H1 (cell line): ENCODE results near the gene SMYD1. TPM values are rescaled to one million over a fixed set of nuclear protein-coding genes. Genes with fewer than 3 reads are reported as not detected.

Experiments
- CTCF ChIA-PET: fragments of 300-600 bp; sonication (Branson Sonifier 250); formaldehyde crosslinking; loops from one replicate; lab custom pipeline; 2021; ENCODE audit not compliant: partially characterized antibody; lab: Charles Lee
- POLR2A ChIA-PET: fragments of 300-600 bp; sonication (Branson Sonifier 250); formaldehyde crosslinking; loops from one replicate; lab custom pipeline; 2021; ENCODE audit warnings: inconsistent platforms; ENCODE audit not compliant: partially characterized antibody; lab: Charles Lee
- DNase-seq, 2 experiments: peaks; one replicate each; pipeline versions ENCODE4 v3.0.0 to v3.0.0-alpha.2; 2010 to 2022; ENCODE audit warnings: low spot score in 2 of 2, low read depth in 1 of 2, mixed read lengths in 1 of 2
- FAIRE-seq: peaks from 2 replicates; lab custom pipeline; 2011; peaks lifted over from hg19 to GRCh38; lab: Jason Lieb, UNC
- H2AFZ ChIP-seq: 2 replicates; pipeline ENCODE4 v1.8.1; 2012; ENCODE audit warnings: low read length, inconsistent platforms
- H2AK5ac ChIP-seq: 2 replicates; pipeline ENCODE4 v1.6.1; 2013; ENCODE audit warnings: low read depth, low read length
- H2BK120ac ChIP-seq: replicated peaks from 2 replicates; pipeline ENCODE3; 2013; ENCODE audit warnings: low read depth, low read length, inconsistent platforms
- H2BK12ac ChIP-seq: 2 replicates; pipeline ENCODE4 v1.6.1; 2013; ENCODE audit warnings: low read depth, low read length
- H2BK15ac ChIP-seq: 2 replicates; pipeline ENCODE4 v1.6.1; 2013; ENCODE audit warnings: low read length
- H2BK20ac ChIP-seq: 2 replicates; pipeline ENCODE4 v1.6.1; 2013; ENCODE audit warnings: low read length
- H2BK5ac ChIP-seq: 2 replicates; pipeline ENCODE4 v1.6.1; 2013; ENCODE audit warnings: low read depth, low read length
- H3K14ac ChIP-seq: 2 replicates; pipeline ENCODE4 v1.6.1; 2013; ENCODE audit warnings: inconsistent platforms; ENCODE audit not compliant: insufficient read length
- H3K18ac ChIP-seq: 2 replicates; pipeline ENCODE4 v1.6.1; 2013; ENCODE audit warnings: low read length; ENCODE audit errors: extremely low read depth
- H3K23ac ChIP-seq: 2 replicates; pipeline ENCODE4 v1.6.1; 2013; ENCODE audit warnings: inconsistent platforms; ENCODE audit not compliant: insufficient read length
- H3K23me2 ChIP-seq: 2 replicates; pipeline ENCODE4 v1.6.1; 2013; ENCODE audit warnings: low read depth, low read length
- H3K27ac ChIP-seq: 2 replicates; pipeline ENCODE4 v1.6.1; 2011; ENCODE audit warnings: low read depth, low read length, inconsistent platforms
- H3K27me3 ChIP-seq, 4 experiments: replicated peaks in 1 of 4; 1 replicate in 1 of 4; 2 replicates in 3 of 4; pipeline versions ENCODE4 v1.6.1 to v1.8.1; 2011 to 2013; ENCODE audit warnings: low read length in 3 of 4, mild to moderate bottlenecking in 3 of 4, inconsistent platforms in 2 of 4, mixed read lengths in 2 of 4, moderate library complexity in 1 of 4; ENCODE audit not compliant: control insufficient read depth in 3 of 4, insufficient read depth in 3 of 4; ENCODE audit errors: extremely low read depth in 1 of 4
- H3K36me3 ChIP-seq, 4 experiments: 2 replicates each; pipeline versions ENCODE4 v1.6.1 to v1.8.1; 2011 to 2013; ENCODE audit warnings: mild to moderate bottlenecking in 4 of 4, low read length in 3 of 4, moderate library complexity in 2 of 4, control low read depth in 1 of 4, inconsistent platforms in 1 of 4; ENCODE audit not compliant: insufficient read depth in 4 of 4, control insufficient read depth in 2 of 4
- H3K4ac ChIP-seq: replicated peaks from 2 replicates; pipeline ENCODE3; 2013; ENCODE audit warnings: low read length, low read depth, mixed read lengths, inconsistent platforms; ENCODE audit not compliant: insufficient read length
- H3K4me1 ChIP-seq, 4 experiments: replicated peaks in 1 of 4; 1 replicate in 1 of 4; 2 replicates in 3 of 4; pipeline versions ENCODE4 v1.6.1 to v1.8.1; 2011 to 2013; ENCODE audit warnings: low read length in 3 of 4, inconsistent platforms in 2 of 4, mixed read lengths in 1 of 4; ENCODE audit not compliant: insufficient read depth in 4 of 4, control insufficient read depth in 3 of 4
- H3K4me2 ChIP-seq, 2 experiments: 2 replicates each; pipeline versions ENCODE4 v1.6.1 to v1.8.1; 2011 to 2013; ENCODE audit warnings: low read depth in 2 of 2, low read length in 2 of 2, control low read depth in 1 of 2, inconsistent platforms in 1 of 2, mild to moderate bottlenecking in 1 of 2; ENCODE audit not compliant: insufficient read depth in 1 of 2
- H3K4me3 ChIP-seq, 4 experiments: fragments of 200-600, 300-600 bp in 1 of 4; sonication (generic), shearing (Covaris generic), sonication (Bioruptor Twin) in 1 of 4; 2 replicates each; pipeline versions ENCODE4 v1.5.1 to v1.8.1; 2011 to 2016; ENCODE audit warnings: low read length in 4 of 4, low read depth in 3 of 4, control low read depth in 2 of 4, inconsistent platforms in 2 of 4, mild to moderate bottlenecking in 2 of 4, mixed read lengths in 1 of 4, moderate library complexity in 1 of 4; ENCODE audit not compliant: insufficient read depth in 2 of 4; ENCODE audit errors: extremely low read depth in 1 of 4
- H3K56ac ChIP-seq: replicated peaks from 2 replicates; pipeline ENCODE3; 2013; ENCODE audit warnings: low read depth, mild to moderate bottlenecking, mixed read lengths, low read length, inconsistent platforms; ENCODE audit not compliant: insufficient read length
- H3K79me1 ChIP-seq: 2 replicates; pipeline ENCODE4 v1.6.1; 2013; ENCODE audit warnings: low read depth, low read length, control low read depth
- H3K79me2 ChIP-seq, 2 experiments: 2 replicates each; pipeline versions ENCODE4 v1.6.1 to v1.8.1; 2012 to 2013; ENCODE audit warnings: low read length in 2 of 2, mild to moderate bottlenecking in 2 of 2, inconsistent platforms in 1 of 2; ENCODE audit not compliant: insufficient read depth in 2 of 2, control insufficient read depth in 1 of 2
- H3K9ac ChIP-seq, 4 experiments: replicated peaks in 1 of 4; 1 replicate in 1 of 4; 2 replicates in 3 of 4; pipeline versions ENCODE4 v1.6.1 to v1.8.1; 2011 to 2013; ENCODE audit warnings: low read depth in 3 of 4, low read length in 3 of 4, control low read depth in 2 of 4, mild to moderate bottlenecking in 2 of 4, moderate library complexity in 2 of 4, inconsistent platforms in 1 of 4; ENCODE audit errors: extremely low read depth in 1 of 4
- H3K9me3 ChIP-seq, 2 experiments: 2 replicates each; pipeline versions ENCODE4 v1.6.1 to v1.8.1; 2012 to 2013; ENCODE audit warnings: mild to moderate bottlenecking in 2 of 2, moderate library complexity in 2 of 2, control low read depth in 1 of 2, inconsistent platforms in 1 of 2, low read depth in 1 of 2, low read length in 1 of 2, mixed read lengths in 1 of 2; ENCODE audit not compliant: insufficient read depth in 2 of 2
- H4K20me1 ChIP-seq, 2 experiments: replicated peaks in 1 of 2; 2 replicates each; pipeline versions ENCODE3 to v1.8.1; 2011 to 2013; ENCODE audit warnings: inconsistent platforms in 2 of 2, low read length in 2 of 2, mild to moderate bottlenecking in 1 of 2; ENCODE audit not compliant: insufficient read depth in 2 of 2, control insufficient read depth in 1 of 2
- H4K5ac ChIP-seq: 2 replicates; pipeline ENCODE4 v1.6.1; 2013; ENCODE audit warnings: low read length, low read depth, mixed read lengths, inconsistent platforms; ENCODE audit not compliant: insufficient read length
- H4K8ac ChIP-seq: 2 replicates; pipeline ENCODE4 v1.8.0; 2013; ENCODE audit warnings: mild to moderate bottlenecking, moderate library complexity, low read length, inconsistent platforms; ENCODE audit not compliant: insufficient read depth; ENCODE audit errors: extremely low read depth
- H4K91ac ChIP-seq: replicated peaks from 2 replicates; pipeline ENCODE3; 2013; ENCODE audit warnings: low read length, mixed read lengths, inconsistent platforms; ENCODE audit not compliant: insufficient read length
- CHD2 ChIP-seq: IDR thresholded peaks from 2 replicates; pipeline ENCODE4 v1.6.1; 2012; ENCODE audit warnings: low read length, improper control_type of control experiment
- CREB1 ChIP-seq: IDR thresholded peaks from 2 replicates; pipeline ENCODE4 v1.6.1; 2012; ENCODE audit warnings: inconsistent platforms
- HDAC6 ChIP-seq: IDR thresholded peaks from one replicate; pipeline ENCODE4 v1.7.1; 2012; ENCODE audit warnings: low read depth, mild to moderate bottlenecking, inconsistent platforms, low read length, moderate library complexity
- NANOG ChIP-seq: IDR thresholded peaks from 2 replicates; pipeline ENCODE4 v1.6.1; 2011; ENCODE audit warnings: low read length, low read depth, mild to moderate bottlenecking, inconsistent platforms; ENCODE audit not compliant: insufficient read depth, poor library complexity, severe bottlenecking
- PHF8 ChIP-seq: fragments of 200-600 bp; sonication (generic); conservative IDR thresholded peaks from 2 replicates; pipeline ENCODE4 v1.7.1; 2012; ENCODE audit warnings: low read depth, mild to moderate bottlenecking, inconsistent platforms, low read length, moderate library complexity
- POLR2AphosphoS5 ChIP-seq: IDR thresholded peaks from 2 replicates; pipeline ENCODE4 v1.6.1; 2011; ENCODE audit warnings: low read depth, low read length
- POU5F1 ChIP-seq: IDR thresholded peaks from 2 replicates; pipeline ENCODE4 v1.6.1; 2011; ENCODE audit warnings: low read depth, mild to moderate bottlenecking, low read length, moderate library complexity
- SP1 ChIP-seq: IDR thresholded peaks from 2 replicates; pipeline ENCODE4 v1.6.1; 2011; ENCODE audit warnings: low read depth, low read length
- TAF7 ChIP-seq: optimal IDR thresholded peaks from 2 replicates; pipeline ENCODE3; 2011; ENCODE audit warnings: low read depth, mild to moderate bottlenecking, inconsistent platforms, low read length, moderate library complexity, borderline replicate concordance
- TCF12 ChIP-seq: IDR thresholded peaks from 2 replicates; pipeline ENCODE4 v1.6.1; 2011; ENCODE audit warnings: low read depth, mild to moderate bottlenecking, low read length
- ZNF274 ChIP-seq: IDR thresholded peaks from 2 replicates; pipeline ENCODE4 v1.7.0; 2012; ENCODE audit warnings: low read length, borderline replicate concordance; ENCODE audit errors: extremely low read depth
- WGBS, 2 experiments: shearing (Covaris generic) in 1 of 2; methylation state at CpG; one replicate each; pipeline versions ENCODE4 v1.1.6 to v1.1.7; 2013 to 2015; ENCODE audit warnings: low lambda C conversion rate in 2 of 2, mixed read lengths in 2 of 2, inconsistent platforms in 1 of 2, low coverage in 1 of 2, missing lambda C conversion rate in 1 of 2; ENCODE audit not compliant: insufficient replicate concordance in 2 of 2, insufficient coverage in 1 of 2, insufficient read length in 1 of 2; ENCODE audit errors: extremely low coverage in 1 of 2, missing lambda C conversion rate in 1 of 2; 5-methylcytosine and 5-hydroxymethylcytosine counted together
- polyA plus RNA-seq, 7 experiments: library from polyadenylated mRNA; depleted of rRNA in 3 of 7; stranded (reverse) in 5 of 7; unstranded in 2 of 7; fragments of >200 nt in 5 of 7; fragments of 200-250 nt in 2 of 7; gene quantifications; 1 replicate in 5 of 7; 2 replicates in 1 of 7; 4 replicates in 1 of 7; pipeline versions ENCODE4 v1.2.1 to v1.2.3, GENCODE V29; 2011 to 2013; ENCODE audit warnings: missing spikeins in 2 of 7, mixed read lengths in 2 of 7
- total RNA-seq: library from RNA; stranded (reverse); fragmentation: NEBNext Ultra II Directional; extraction: Animal tissue kit (Norgen Biotek cat#: 25700); gene quantifications from 2 replicates; pipeline ENCODE4 v1.2.1, GENCODE V29; 2021

Gene SMYD1
- total and polyA plus RNA-seq, 2 of the 8 experiments (the other 6 are each of a cell fraction or from before 2014, with no cell fraction given) = 0.06 TPM; not detected in 1

GRCh38 chr2:88078643-88079172 is 11.1 kb downstream of the SMYD1 start:
- POLR2A ChIA-PET = interaction anchor here (0.7 to 1.0 kb wide), 2 partner anchors 38 to 63 kb away, joined by 3 read pairs; no protein-coding TSS in a partner anchor
- 52% methylated on average over 3 of the region's 3 CpGs; no CpG with 5 or more reads in 1 of the 2 experiments for WGBS, 2 experiments
- H2AFZ ChIP-seq = no peak overlapping the region
- no peaks in the 10 kb centered on the region for H3K23me2 ChIP-seq
- no peak overlapping the region for H2BK5ac ChIP-seq
- H4K91ac ChIP-seq = no peak overlapping the region
- H3K4me1 ChIP-seq = peaks cover 1 to 6% (median 4%) of the 10 kb centered on the region in 4 experiments; a peak in 6 of 7 replicates
- CTCF ChIA-PET = interaction anchor here (0.9 to 5.7 kb wide), 3 partner anchors 18 to 82 kb away, joined by 3 to 50 read pairs (median 3); no protein-coding TSS in a partner anchor
- no peak overlapping the region for H3K23ac ChIP-seq
- no peak overlapping the region for H2BK15ac ChIP-seq
- no peak overlapping the region for H3K18ac ChIP-seq
- H4K20me1 ChIP-seq = no peaks in the 10 kb centered on the region
- no peak overlapping the region for H3K14ac ChIP-seq
- no peak overlapping the region for H2BK20ac ChIP-seq
- H4K8ac ChIP-seq = no peak overlapping the region
- TF ChIP-seq HDAC6 (no peak), POLR2AphosphoS5 (no peak), POU5F1 (no peak), TAF7 (no peak), PHF8 (no peak), SP1 (no peak), CHD2 (no peak), CREB1 (no peak), TCF12 (no peak), ZNF274 (no peak), NANOG (no peak)
- H3K4me3 ChIP-seq = no peak overlapping the region
- H2BK120ac ChIP-seq = no peak overlapping the region
- H3K9me3 ChIP-seq = peaks cover 0 to 4% of the 10 kb centered on the region in 2 experiments; a peak in 1 of 4 replicates
- H2BK12ac ChIP-seq = no peak overlapping the region
- no peaks in the 10 kb centered on the region for H3K36me3 ChIP-seq
- H3K4me2 ChIP-seq = no peak overlapping the region
- DNase-seq (no peak), FAIRE-seq (no peak)
- H3K79me1 ChIP-seq = no peaks in the 10 kb centered on the region
- no peak overlapping the region for H3K27ac ChIP-seq
- no peak overlapping the region for H3K4ac ChIP-seq
- H4K5ac ChIP-seq = no peak overlapping the region
- no peaks in the 10 kb centered on the region for H3K27me3 ChIP-seq
- H2AK5ac ChIP-seq = no peak overlapping the region
- no peak overlapping the region for H3K56ac ChIP-seq
- H3K79me2 ChIP-seq = no peaks in the 10 kb centered on the region
- H3K9ac ChIP-seq = no peak overlapping the region
